Measurements from ENCODE around the gene ATP11A.

GRCh38 chr13:112699322-112699918 is 9.6 kb downstream of the ATP11A start:
- TF ChIP-seq EZH2 (IDR thresholded peaks at IDR 0.05) = no peak
- TF ChIP-seq POLR2AphosphoS5 (IDR thresholded peaks at IDR 0.05; ENCODE audit: borderline replicate concordance, low read depth, low read length) = no peak
- TF ChIP-seq FOXP2 (optimal IDR thresholded peaks at IDR 0.05; ENCODE audit: control extremely low read depth, extremely low read length, insufficient read depth) = no peak
